ENCODE measurements around the gene ARL15. TPM values are rescaled to one million over a fixed set of nuclear protein-coding genes. Genes with fewer than 3 reads are reported as not detected.

The ARL15 gene
- total RNA-seq, 2 donors from 2014 or later = 14.3 to 24.1 TPM

DNA sequence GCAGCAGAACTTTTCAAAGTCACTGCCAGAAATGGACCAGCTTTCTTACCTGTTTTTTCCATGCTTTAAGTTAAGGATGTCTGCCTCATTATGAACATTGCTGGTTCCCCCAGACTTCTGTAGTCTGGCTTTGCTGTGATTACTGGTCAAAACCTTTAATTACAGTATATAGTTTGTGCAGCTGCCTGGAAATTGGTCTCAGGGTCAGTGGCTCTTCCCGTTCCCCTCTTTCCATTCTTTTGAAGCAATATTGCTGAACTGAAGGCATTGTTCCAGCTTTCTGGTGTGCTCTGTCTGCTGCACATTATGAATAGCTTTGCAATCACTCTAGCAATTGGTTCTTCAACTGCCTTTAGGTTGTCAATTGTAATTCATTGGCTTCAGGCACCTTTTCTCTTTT, 206.5 kb downstream of the ARL15 start:
- intact Hi-C loops (cut with DNase I) = no loop called here
- Histone ChIP-seq H3K9me3 (no peaks in the 10 kb centered on the region), H3K36me3 (replicated peaks in 1 of 2; ENCODE audit: insufficient read depth in 1 of 2, low read depth in 2 of 2) (no peaks in the 10 kb centered on the region), H3K4me1 (no peaks in the 10 kb centered on the region), H3K27ac (no peak overlapping the region), H3K4me3 (no peak overlapping the region), H3K27me3 (no peaks in the 10 kb centered on the region)
- WGBS, 2 donors = 57 to 69% methylated on average over 1 of the region's 1 CpG
- DNase-seq (no peak), ATAC-seq (no peak)
- no peak for TF ChIP-seq POLR2A (IDR thresholded peaks at IDR 0.05)
- TF ChIP-seq, protein P1, sequence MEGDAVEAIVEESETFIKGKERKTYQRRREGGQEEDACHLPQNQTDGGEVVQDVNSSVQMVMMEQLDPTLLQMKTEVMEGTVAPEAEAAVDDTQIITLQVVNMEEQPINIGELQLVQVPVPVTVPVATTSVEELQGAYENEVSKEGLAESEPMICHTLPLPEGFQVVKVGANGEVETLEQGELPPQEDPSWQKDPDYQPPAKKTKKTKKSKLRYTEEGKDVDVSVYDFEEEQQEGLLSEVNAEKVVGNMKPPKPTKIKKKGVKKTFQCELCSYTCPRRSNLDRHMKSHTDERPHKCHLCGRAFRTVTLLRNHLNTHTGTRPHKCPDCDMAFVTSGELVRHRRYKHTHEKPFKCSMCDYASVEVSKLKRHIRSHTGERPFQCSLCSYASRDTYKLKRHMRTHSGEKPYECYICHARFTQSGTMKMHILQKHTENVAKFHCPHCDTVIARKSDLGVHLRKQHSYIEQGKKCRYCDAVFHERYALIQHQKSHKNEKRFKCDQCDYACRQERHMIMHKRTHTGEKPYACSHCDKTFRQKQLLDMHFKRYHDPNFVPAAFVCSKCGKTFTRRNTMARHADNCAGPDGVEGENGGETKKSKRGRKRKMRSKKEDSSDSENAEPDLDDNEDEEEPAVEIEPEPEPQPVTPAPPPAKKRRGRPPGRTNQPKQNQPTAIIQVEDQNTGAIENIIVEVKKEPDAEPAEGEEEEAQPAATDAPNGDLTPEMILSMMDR (IDR thresholded peaks at IDR 0.05) = no peak

- Histone ChIP-seq H3K4me3 (no peak overlapping the region), H3K9me3 (no peaks in the 10 kb centered on the region), H3K27ac (no peak overlapping the region), H3K36me3 (replicated peaks in 1 of 2; ENCODE audit: insufficient read depth in 1 of 2, low read depth in 2 of 2) (no peaks in the 10 kb centered on the region), H3K27me3 (no peaks in the 10 kb centered on the region), H3K4me1 (no peaks in the 10 kb centered on the region)
- DNase-seq (no peak), ATAC-seq (no peak)
- TF ChIP-seq, protein P1 (IDR thresholded peaks at IDR 0.05) = no peak
- TF ChIP-seq POLR2A (IDR thresholded peaks at IDR 0.05) = no peak
- WGBS, 2 donors = 89 to 90% methylated on average over 9 of the region's 9 CpGs
- intact Hi-C loops (cut with DNase I) = no loop called here
These were observed 212.1 kb downstream of the ARL15 start for GRCh38 chr5:54098267-54098666.

- Histone ChIP-seq H3K36me3 (replicated peaks in 1 of 2; ENCODE audit: insufficient read depth in 1 of 2, low read depth in 2 of 2) (no peaks in the 10 kb centered on the region), H3K4me1 (no peaks in the 10 kb centered on the region), H3K9me3 (no peaks in the 10 kb centered on the region), H3K4me3 (no peak overlapping the region), H3K27me3 (no peaks in the 10 kb centered on the region), H3K27ac (no peak overlapping the region)
- ATAC-seq (no peak), DNase-seq (no peak)
- intact Hi-C loops (cut with DNase I) = no loop called here
- TF ChIP-seq, protein P1 (IDR thresholded peaks at IDR 0.05) = no peak
- TF ChIP-seq POLR2A (IDR thresholded peaks at IDR 0.05) = no peak
These were observed 214.4 kb downstream of the ARL15 start for GRCh38 chr5:54095969-54096368.

DNA sequence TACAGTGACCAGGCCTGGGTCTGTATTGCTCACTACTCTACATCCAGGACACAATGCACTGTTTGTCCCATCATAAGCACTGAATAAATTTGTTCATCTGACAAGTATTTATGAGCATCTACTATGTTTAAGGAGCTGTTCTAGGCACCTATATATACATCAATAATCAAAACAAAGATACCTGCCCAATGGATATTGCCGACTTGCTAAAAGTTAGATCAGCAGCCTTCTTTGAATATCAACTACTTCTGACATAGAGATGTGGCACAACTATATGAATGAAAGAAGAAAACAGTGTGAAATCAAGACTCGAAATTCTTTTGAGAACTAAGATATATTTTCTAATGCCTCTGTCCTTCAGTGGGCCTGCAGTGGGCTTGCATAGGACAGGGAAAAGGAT, 215.7 kb downstream of the ARL15 start:
- 84 to 89% methylated on average over 2 of the region's 2 CpGs for WGBS, 2 donors
- intact Hi-C loops (cut with DNase I) = no loop called here
- TF ChIP-seq POLR2A (IDR thresholded peaks at IDR 0.05) = no peak
- TF ChIP-seq, protein P1 (IDR thresholded peaks at IDR 0.05) = no peak

GRCh38 chr5:54093861-54094260, 216.5 kb downstream of the ARL15 start:
- 95% methylated on average over 2 of the region's 2 CpGs for WGBS, 2 donors
- DNase-seq = no peak

More for the DNA sequence above, 215.7 kb downstream of the ARL15 start:
- Histone ChIP-seq H3K27ac (no peak overlapping the region), H3K9me3 (no peaks in the 10 kb centered on the region), H3K4me1 (no peaks in the 10 kb centered on the region), H3K4me3 (no peak overlapping the region), H3K36me3 (replicated peaks in 1 of 2; ENCODE audit: insufficient read depth in 1 of 2, low read depth in 2 of 2) (no peaks in the 10 kb centered on the region), H3K27me3 (no peaks in the 10 kb centered on the region)
- DNase-seq (no peak), ATAC-seq (no peak)

More at GRCh38 chr5:54093861-54094260, 216.5 kb downstream of the ARL15 start:
- Histone ChIP-seq H3K27me3 (no peaks in the 10 kb centered on the region), H3K36me3 (replicated peaks in 1 of 2; ENCODE audit: insufficient read depth in 1 of 2, low read depth in 2 of 2) (no peaks in the 10 kb centered on the region), H3K9me3 (no peaks in the 10 kb centered on the region), H3K4me1 (no peaks in the 10 kb centered on the region), H3K27ac (no peak overlapping the region), H3K4me3 (no peak overlapping the region)
- intact Hi-C loops (cut with DNase I) = no loop called here
- ATAC-seq = no peak
- TF ChIP-seq POLR2A (IDR thresholded peaks at IDR 0.05) = no peak
- TF ChIP-seq, protein P1 (IDR thresholded peaks at IDR 0.05) = no peak
